KMS-11 (cell line): ENCODE measurements around the gene KRTAP5-8.

Experiments
- H2AFZ ChIP-seq: fragments of 200-600 bp; sonication (generic); 2 replicates; pipeline ENCODE4 v1.6.1; 2016; ENCODE audit warnings: antibody characterized with exemption, mixed run types, low read depth
- H3K27ac ChIP-seq: fragments of 200-600 bp; sonication (generic); 2 replicates; pipeline ENCODE4 v1.6.1; 2016; ENCODE audit warnings: mild to moderate bottlenecking, mixed run types
- H3K27me3 ChIP-seq: fragments of 200-600 bp; sonication (generic); 2 replicates; pipeline ENCODE4 v1.6.1; 2017; ENCODE audit warnings: mild to moderate bottlenecking, low read depth, mixed run types, moderate library complexity; ENCODE audit not compliant: insufficient read depth
- H3K36me3 ChIP-seq: fragments of 200-600 bp; sonication (generic); 2 replicates; pipeline ENCODE4 v1.6.1; 2017; ENCODE audit warnings: mild to moderate bottlenecking, mixed run types; ENCODE audit not compliant: insufficient read depth
- H3K4me1 ChIP-seq: fragments of 200-600 bp; sonication (generic); 2 replicates; pipeline ENCODE4 v1.6.1; 2016; ENCODE audit warnings: mild to moderate bottlenecking, low read depth, mixed run types; ENCODE audit not compliant: poor library complexity, severe bottlenecking
- H3K4me2 ChIP-seq: fragments of 200-600 bp; sonication (generic); 2 replicates; pipeline ENCODE4 v1.7.0; 2016; ENCODE audit warnings: mild to moderate bottlenecking, mixed run types
- H3K4me3 ChIP-seq: fragments of 200-600 bp; sonication (generic); IDR thresholded peaks from 2 replicates; pipeline ENCODE4 v1.6.1; 2017; ENCODE audit warnings: low read depth, low read length, mixed read lengths; ENCODE audit not compliant: insufficient read depth
- H3K79me2 ChIP-seq: fragments of 200-600 bp; sonication (generic); 2 replicates; pipeline ENCODE4 v1.6.1; 2016; ENCODE audit warnings: low read depth, mixed run types; ENCODE audit not compliant: insufficient read depth
- H3K9ac ChIP-seq: fragments of 200-600 bp; sonication (generic); 2 replicates; pipeline ENCODE4 v1.6.1; 2016; ENCODE audit warnings: mild to moderate bottlenecking, mixed run types
- H4K20me1 ChIP-seq: fragments of 200-600 bp; sonication (generic); 2 replicates; pipeline ENCODE4 v1.6.1; 2016; ENCODE audit warnings: mild to moderate bottlenecking, mixed run types; ENCODE audit not compliant: insufficient read depth
- CTCF ChIP-seq: fragments of 200-600 bp; sonication (generic); conservative IDR thresholded peaks from 2 replicates; pipeline ENCODE4 v1.6.1; 2017; ENCODE audit warnings: low read depth, mild to moderate bottlenecking, antibody characterized with exemption, low read length, moderate library complexity, mixed read lengths

KRTAP5-8 gene

GRCh38 chr11:71545405-71545966 lies 7.7 kb downstream of the KRTAP5-8 start:
- Histone ChIP-seq H2AFZ (no peak overlapping the region), H3K4me3 (no peak overlapping the region), H3K4me2 (no peak overlapping the region), H3K27ac (no peak overlapping the region), H3K36me3 (no peaks in the 10 kb centered on the region), H3K27me3 (no peaks in the 10 kb centered on the region), H3K79me2 (no peaks in the 10 kb centered on the region), H3K4me1 (peaks cover under 1% of the 10 kb centered on the region), H4K20me1 (no peaks in the 10 kb centered on the region), H3K9ac (no peak overlapping the region)
- no peak for TF ChIP-seq CTCF

DNA sequence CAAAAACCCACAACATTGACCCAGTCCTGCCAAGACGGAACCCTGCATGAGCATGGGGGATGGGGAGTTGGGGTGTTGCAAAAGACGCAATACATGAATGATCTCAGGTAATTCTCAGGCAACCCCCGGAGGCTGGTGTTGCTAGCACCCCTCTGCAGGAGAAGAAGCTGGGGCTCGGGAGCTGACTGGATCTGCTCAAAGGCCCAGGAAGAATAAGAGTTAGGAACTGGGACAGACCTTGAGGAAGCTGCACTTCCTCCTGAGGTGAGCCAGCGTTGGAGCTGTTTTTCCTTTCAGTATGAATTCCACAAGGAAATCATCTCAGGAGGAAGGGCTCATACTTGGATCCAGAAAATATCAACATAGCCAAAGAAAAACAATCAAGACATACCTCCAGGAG lies 10.3 kb downstream of the KRTAP5-8 start, which contains the start of gene KRTAP5-9:
Gene KRTAP5-9 (plus strand): TSS at position 301 of the 400 bp plus-strand sequence. CDS start 238 bp downstream, outside the sequence.
- no peak within 1 kb of the TSS for H3K9ac ChIP-seq
- H3K36me3 ChIP-seq, result no peaks in the 10 kb centered on the region
- no peaks in the 10 kb centered on the region for H3K79me2 ChIP-seq
- no peak for TF ChIP-seq CTCF
- no peaks in the 10 kb centered on the region for H3K27me3 ChIP-seq
- H2AFZ ChIP-seq, result no peak within 1 kb of the TSS
- H3K4me3 ChIP-seq, result no peak within 1 kb of the TSS
- H3K4me1 ChIP-seq, result no peaks in the 10 kb centered on the region
- no peak within 1 kb of the TSS for H3K4me2 ChIP-seq
- no peaks in the 10 kb centered on the region for H4K20me1 ChIP-seq
- H3K27ac ChIP-seq, result no peak within 1 kb of the TSS

GRCh38 chr11:71548716-71549151 lies 10.9 kb downstream of the KRTAP5-8 start:
- Histone ChIP-seq H4K20me1 (no peaks in the 10 kb centered on the region), H3K4me2 (no peak overlapping the region), H3K9ac (no peak overlapping the region), H3K4me3 (no peak overlapping the region), H3K79me2 (no peaks in the 10 kb centered on the region), H3K36me3 (no peaks in the 10 kb centered on the region), H3K27ac (no peak overlapping the region), H3K4me1 (no peaks in the 10 kb centered on the region), H3K27me3 (no peaks in the 10 kb centered on the region), H2AFZ (no peak overlapping the region)
- TF ChIP-seq CTCF, result no peak

GRCh38 chr11:71551711-71552110 lies 13.9 kb downstream of the KRTAP5-8 start:
- TF ChIP-seq CTCF, result no peak
- H3K27ac ChIP-seq, result no peak overlapping the region
- H3K79me2 ChIP-seq, result no peaks in the 10 kb centered on the region

More at GRCh38 chr11:71551711-71552110, 13.9 kb downstream of the KRTAP5-8 start:
- no peaks in the 10 kb centered on the region for H3K4me1 ChIP-seq
- H3K36me3 ChIP-seq, result no peaks in the 10 kb centered on the region
- H3K27me3 ChIP-seq, result no peaks in the 10 kb centered on the region
- no peak overlapping the region for H3K9ac ChIP-seq
- H4K20me1 ChIP-seq, result no peaks in the 10 kb centered on the region
- H3K4me3 ChIP-seq, result no peak overlapping the region
- no peak overlapping the region for H2AFZ ChIP-seq
- H3K4me2 ChIP-seq, result no peak overlapping the region
